Placental epithelial cell (primary cell): ENCODE measurements around the gene CABP2. TPM values are rescaled to one million over a fixed set of nuclear protein-coding genes. Genes with fewer than 3 reads are reported as not detected.

Source experiments
- small RNA-seq: library from RNA; depleted of rRNA; stranded (forward); fragments of <200 nt; gene quantifications from one replicate; pipeline ENCODE3, GENCODE V24; 2012
- total RNA-seq: library from RNA; depleted of rRNA; stranded (reverse); fragments of >200 nt; gene quantifications from 2 replicates; pipeline ENCODE4 v1.2.3, GENCODE V29; 2012

CABP2 gene
- not detected in 2 replicates for total RNA-seq

GRCh38 chr11:67522844-67523555 is at the start of gene CABP2:
Gene CABP2 (minus strand): TSS chr11:67523446. CDS start chr11:67523326, 120 bp downstream.

GRCh38 chr11:67507864-67508485 is 15.3 kb downstream of the CABP2 start, which contains the start of gene CDK2AP2:
Gene CDK2AP2 (minus strand): TSS chr11:67508162. CDS start chr11:67508082, 80 bp downstream.

GRCh38 chr11:67504950-67505581 is 18.2 kb downstream of the CABP2 start, which contains the start of gene PITPNM1:
Gene PITPNM1 (minus strand): TSS chr11:67505363. CDS start chr11:67504180, 1,183 bp downstream.

GRCh38 chr11:67482827-67483798 is 40.1 kb downstream of the CABP2 start, which contains the start of gene AIP:
Gene AIP (plus strand): TSS chr11:67483026. CDS start chr11:67483159, 133 bp downstream.

Small RNA genes within 50 kb of the gene (small RNA-seq; reads per million reads assigned to genes)
- gene MIR6752 = not detected

Other genes with a start within 250 kb of the CABP2 start
- gene ANKRD13D, start 234.1 kb downstream of the CABP2 start, total RNA-seq = 28.1 and 42.4 TPM in 2 replicates
- 41.2 and 67.5 TPM in 2 replicates for gene SSH3, start 219.9 kb downstream of the CABP2 start, total RNA-seq
- 64.9 and 71.1 TPM in 2 replicates for gene POLD4, start 169.9 kb downstream of the CABP2 start, total RNA-seq
- gene CLCF1, start 149.8 kb downstream of the CABP2 start, total RNA-seq = 17.8 and 22.8 TPM in 2 replicates
- 10.7 and 18.8 TPM in 2 replicates for gene RAD9A, start 131.5 kb downstream of the CABP2 start, total RNA-seq
- 223 and 479 TPM in 2 replicates for gene PPP1CA, start 121.6 kb downstream of the CABP2 start, total RNA-seq
- under 0.01 TPM in 1 of 2 replicates, not detected in the other for gene TBC1D10C, start 119.4 kb downstream of the CABP2 start, total RNA-seq
- gene CARNS1, start 107.8 kb downstream of the CABP2 start, total RNA-seq = under 0.01 TPM in 1 of 2 replicates, not detected in the other
- gene RPS6KB2, start 95.0 kb downstream of the CABP2 start, total RNA-seq = 55.4 and 121 TPM in 2 replicates
- gene PTPRCAP, start 85.8 kb downstream of the CABP2 start, total RNA-seq = 1.5 and 1.6 TPM in 2 replicates
- gene CORO1B, start 80.0 kb downstream of the CABP2 start, total RNA-seq = 135 and 136 TPM in 2 replicates
- not detected in 2 replicates for gene GPR152, start 70.7 kb downstream of the CABP2 start, total RNA-seq
- not detected in 2 replicates for gene CABP4, start 68.1 kb downstream of the CABP2 start, total RNA-seq
- gene TMEM134, start 54.2 kb downstream of the CABP2 start, total RNA-seq = 27.5 and 62.4 TPM in 2 replicates
- 69.5 and 122 TPM in 2 replicates for gene AIP, start 40.4 kb downstream of the CABP2 start, total RNA-seq
- 42.4 and 45.5 TPM in 2 replicates for gene PITPNM1, start 18.1 kb downstream of the CABP2 start, total RNA-seq
- gene CDK2AP2, start 15.3 kb downstream of the CABP2 start, total RNA-seq = 19.6 and 52.8 TPM in 2 replicates
- gene GSTP1, start 60.4 kb upstream of the CABP2 start, total RNA-seq = 1,369 and 1,673 TPM in 2 replicates
- 141 and 176 TPM in 2 replicates for gene NDUFV1, start 83.5 kb upstream of the CABP2 start, total RNA-seq
- 5.3 and 11.8 TPM in 2 replicates for gene NUDT8, start 106.5 kb upstream of the CABP2 start, total RNA-seq
- not detected in 2 replicates for gene TBX10, start 116.3 kb upstream of the CABP2 start, total RNA-seq
- gene ACY3, start 127.3 kb upstream of the CABP2 start, total RNA-seq = not detected in 2 replicates
- 1.5 and 6.7 TPM in 2 replicates for gene ALDH3B2, start 151.2 kb upstream of the CABP2 start, total RNA-seq